22Rv1 (cell line): Measurements from ENCODE around the gene LRRTM4.

Source experiments
- CTCF ChIP-seq: fragments of 450-650 bp; IDR thresholded peaks from 2 replicates; pipeline ENCODE4 v1.5.1; 2017; ENCODE audit warnings: mild to moderate bottlenecking
- ZFX ChIP-seq: fragments of 450-650 bp; IDR thresholded peaks from 2 replicates; pipeline ENCODE4 v1.6.1; 2017; ENCODE audit warnings: antibody characterized with exemption, borderline replicate concordance

- TF ChIP-seq ZFX: no peak
- no peak for TF ChIP-seq CTCF
Measured at GRCh38 chr2:76793647-76794334, 728.4 kb downstream of the LRRTM4 start.
